ENCODE data around the gene CHRDL2.

CHRDL2 gene

GRCh38 chr11:74739546-74740270 is 8.5 kb upstream of the CHRDL2 start:
- POLR2A ChIA-PET (ENCODE audit: low non-redundant PET), result no interaction called here
- TF ChIP-seq, protein P1, sequence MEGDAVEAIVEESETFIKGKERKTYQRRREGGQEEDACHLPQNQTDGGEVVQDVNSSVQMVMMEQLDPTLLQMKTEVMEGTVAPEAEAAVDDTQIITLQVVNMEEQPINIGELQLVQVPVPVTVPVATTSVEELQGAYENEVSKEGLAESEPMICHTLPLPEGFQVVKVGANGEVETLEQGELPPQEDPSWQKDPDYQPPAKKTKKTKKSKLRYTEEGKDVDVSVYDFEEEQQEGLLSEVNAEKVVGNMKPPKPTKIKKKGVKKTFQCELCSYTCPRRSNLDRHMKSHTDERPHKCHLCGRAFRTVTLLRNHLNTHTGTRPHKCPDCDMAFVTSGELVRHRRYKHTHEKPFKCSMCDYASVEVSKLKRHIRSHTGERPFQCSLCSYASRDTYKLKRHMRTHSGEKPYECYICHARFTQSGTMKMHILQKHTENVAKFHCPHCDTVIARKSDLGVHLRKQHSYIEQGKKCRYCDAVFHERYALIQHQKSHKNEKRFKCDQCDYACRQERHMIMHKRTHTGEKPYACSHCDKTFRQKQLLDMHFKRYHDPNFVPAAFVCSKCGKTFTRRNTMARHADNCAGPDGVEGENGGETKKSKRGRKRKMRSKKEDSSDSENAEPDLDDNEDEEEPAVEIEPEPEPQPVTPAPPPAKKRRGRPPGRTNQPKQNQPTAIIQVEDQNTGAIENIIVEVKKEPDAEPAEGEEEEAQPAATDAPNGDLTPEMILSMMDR (conservative IDR thresholded peaks at IDR 0.05; ENCODE audit: low read depth), result peak; percentile 88
- CTCF ChIA-PET, result interaction anchor here (0.6 to 1.3 kb wide), 10 partner anchors 8 to 503 kb away, joined by 3 to 7 read pairs (median 4); no protein-coding TSS in a partner anchor
- peak; percentile 79 for DNase-seq (ENCODE audit: low spot score)
- no peak overlapping the region for H3K27ac ChIP-seq

DNA sequence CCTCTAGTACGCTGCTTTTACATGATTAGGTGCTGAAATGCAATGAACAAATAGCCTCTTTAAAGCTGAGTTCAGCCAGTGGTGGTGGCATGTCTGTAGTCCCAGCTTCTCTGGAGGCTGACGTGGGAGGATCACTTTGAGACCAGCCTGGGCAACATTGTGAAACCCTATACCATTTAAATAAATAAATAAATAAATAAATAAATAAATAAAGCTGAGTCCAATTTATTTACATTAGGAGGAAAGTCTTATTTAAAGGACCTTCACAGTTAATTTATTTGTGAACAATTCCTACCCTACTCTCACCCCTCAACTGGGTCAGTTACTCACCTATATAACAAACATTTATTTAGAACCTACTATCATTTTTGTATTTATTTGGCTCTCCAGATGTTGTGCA is 4.8 kb upstream of the CHRDL2 start:
- ChIA-PET CTCF (no interaction called here), POLR2A (ENCODE audit: low non-redundant PET) (no interaction called here)
- TF ChIP-seq, protein P1 (conservative IDR thresholded peaks at IDR 0.05; ENCODE audit: low read depth), result no peak
- H3K27ac ChIP-seq, result no peak overlapping the region
- no peak for DNase-seq (ENCODE audit: low spot score)

- no peak overlapping the region for H3K27ac ChIP-seq
- TF ChIP-seq, protein P1 (conservative IDR thresholded peaks at IDR 0.05; ENCODE audit: low read depth), result no peak
- POLR2A ChIA-PET (ENCODE audit: low non-redundant PET), result no interaction called here
- DNase-seq (ENCODE audit: low spot score), result no peak
- CTCF ChIA-PET, result interaction anchor here (0.5 kb wide), 1 partner anchor 14 kb away, joined by 3 read pairs; no protein-coding TSS in a partner anchor
Observed at GRCh38 chr11:74735365-74735928, 4.2 kb upstream of the CHRDL2 start.

DNA sequence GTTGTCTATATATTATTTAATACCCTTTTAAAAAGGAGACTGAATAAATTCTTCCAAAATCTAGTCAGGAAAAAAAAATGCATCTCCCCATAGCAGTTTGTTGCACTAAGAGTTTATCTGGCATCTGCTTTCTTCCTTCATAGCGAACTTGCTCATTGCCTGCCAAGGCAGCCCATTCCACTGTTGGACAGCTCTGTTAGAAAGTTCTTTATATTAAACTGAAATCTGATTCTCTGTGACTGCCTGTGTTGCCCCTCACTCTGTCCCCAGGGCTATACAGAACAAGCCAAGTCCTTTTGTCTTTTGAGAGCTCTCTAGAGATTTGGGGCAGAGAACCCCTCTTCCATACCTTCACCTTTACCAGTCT is 3.3 kb upstream of the CHRDL2 start:
- DNase-seq (ENCODE audit: low spot score), result no peak
- TF ChIP-seq, protein P1 (conservative IDR thresholded peaks at IDR 0.05; ENCODE audit: low read depth), result no peak
- H3K27ac ChIP-seq, result no peak overlapping the region
- ChIA-PET POLR2A (ENCODE audit: low non-redundant PET) (no interaction called here), CTCF (interaction anchor here (0.6 kb wide), 1 partner anchor 33 kb away, joined by 3 read pairs; no protein-coding TSS in a partner anchor)

GRCh38 chr11:74730571-74731260 is 510 bp downstream of the CHRDL2 start:
- CTCF ChIA-PET, result no interaction called here
- POLR2A ChIA-PET (ENCODE audit: low non-redundant PET), result no interaction called here
- H3K27ac ChIP-seq, result no peak overlapping the region
- TF ChIP-seq, protein P1 (conservative IDR thresholded peaks at IDR 0.05; ENCODE audit: low read depth), result no peak
- no peak for DNase-seq (ENCODE audit: low spot score)

DNA sequence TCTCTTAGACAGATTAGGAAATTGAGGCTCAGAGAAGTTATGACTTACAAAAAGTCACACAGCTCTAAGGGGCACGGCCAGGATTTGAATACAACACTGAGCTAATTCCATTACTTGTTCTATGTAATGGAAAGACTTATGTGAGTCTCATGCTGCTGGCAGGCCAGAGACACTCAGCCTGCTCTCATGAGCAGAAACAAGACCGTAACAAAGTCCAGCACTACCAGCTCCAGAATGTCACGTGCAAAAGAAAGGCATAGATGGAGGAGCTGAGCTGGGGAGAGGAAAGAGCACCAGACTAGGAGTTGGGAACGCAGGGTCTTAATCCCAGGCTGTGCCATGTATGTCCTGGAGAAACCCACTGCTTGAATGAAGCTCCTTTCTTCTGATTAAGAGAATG is 1.8 kb downstream of the CHRDL2 start:
- CTCF ChIA-PET, result interaction anchor here (0.8 to 1.3 kb wide), 2 partner anchors 10 to 27 kb away, joined by 4 read pairs; no protein-coding TSS in a partner anchor
- no peak for DNase-seq (ENCODE audit: low spot score)
- POLR2A ChIA-PET (ENCODE audit: low non-redundant PET), result no interaction called here
- TF ChIP-seq, protein P1 (conservative IDR thresholded peaks at IDR 0.05; ENCODE audit: low read depth), result no peak
- H3K27ac ChIP-seq, result no peak overlapping the region
